HG03039 (cell line): Measurements from ENCODE around the gene DTNBP1.
"Not testable (repeated sequence)": the region's sequence is repeated elsewhere in the genome, so short reads cannot be mapped to it uniquely, and the experiment has no call there.

Experiments used
- ATAC-seq: cut with Tn5 transposase; IDR thresholded peaks from one replicate; pipeline ENCODE4 v1.9.1; 2021; ENCODE audit warnings: mild to moderate bottlenecking, moderate library complexity; ENCODE audit not compliant: unreplicated experiment

The DTNBP1 gene

GRCh38 chr6:15672291-15672690, 9.5 kb upstream of the DTNBP1 start:
- no peak for ATAC-seq

- ATAC-seq: no peak
Measured at GRCh38 chr6:15668918-15669317, 6.1 kb upstream of the DTNBP1 start.

GRCh38 chr6:15666896-15667295, 4.1 kb upstream of the DTNBP1 start:
- ATAC-seq: not testable (repeated sequence)

- no peak for ATAC-seq
Measured at GRCh38 chr6:15665237-15665636, 2.4 kb upstream of the DTNBP1 start.

GRCh38 chr6:15663130-15663871, 473 bp upstream of the DTNBP1 start:
- ATAC-seq: no peak

GRCh38 chr6:15661853-15662325, 939 bp downstream of the DTNBP1 start:
- ATAC-seq: no peak

- ATAC-seq: no peak
Measured at GRCh38 chr6:15659181-15659580, 3.6 kb downstream of the DTNBP1 start.

- ATAC-seq: no peak
Measured at GRCh38 chr6:15658181-15658744, 4.6 kb downstream of the DTNBP1 start.

GRCh38 chr6:15657290-15657689, 5.5 kb downstream of the DTNBP1 start:
- no peak for ATAC-seq

- ATAC-seq: no peak
Measured at GRCh38 chr6:15656145-15656544, 6.7 kb downstream of the DTNBP1 start.

- ATAC-seq: no peak
Measured at GRCh38 chr6:15654250-15654649, 8.6 kb downstream of the DTNBP1 start.

- ATAC-seq: no peak
Measured at GRCh38 chr6:15653581-15653980, 9.2 kb downstream of the DTNBP1 start.

GRCh38 chr6:15650004-15650559, 12.7 kb downstream of the DTNBP1 start:
- ATAC-seq: not testable (repeated sequence)

- ATAC-seq: no peak
Measured at GRCh38 chr6:15644904-15645303, 17.9 kb downstream of the DTNBP1 start.

- no peak for ATAC-seq
Measured at GRCh38 chr6:15643542-15643941, 19.3 kb downstream of the DTNBP1 start.

GRCh38 chr6:15642276-15642675, 20.6 kb downstream of the DTNBP1 start:
- no peak for ATAC-seq

- no peak for ATAC-seq
Measured at GRCh38 chr6:15638373-15638772, 24.5 kb downstream of the DTNBP1 start.

- no peak for ATAC-seq
Measured at GRCh38 chr6:15631432-15631831, 31.4 kb downstream of the DTNBP1 start.

GRCh38 chr6:15630202-15630601, 32.6 kb downstream of the DTNBP1 start:
- no peak for ATAC-seq

- no peak for ATAC-seq
Measured at GRCh38 chr6:15629487-15629886, 33.3 kb downstream of the DTNBP1 start.

GRCh38 chr6:15628499-15629131, 34.2 kb downstream of the DTNBP1 start:
- ATAC-seq: no peak

- ATAC-seq: no peak
Measured at GRCh38 chr6:15627821-15628220, 35.0 kb downstream of the DTNBP1 start.
